Measurements from ENCODE around the gene ARMH4. TPM values are rescaled to one million over a fixed set of nuclear protein-coding genes. Genes with fewer than 3 reads are reported as not detected.

Gene ARMH4
- polyA plus RNA-seq, 1 donor (not counting 4 experiments of a cell fraction or from before 2014, with no cell fraction given) = 0.56 TPM

DNA sequence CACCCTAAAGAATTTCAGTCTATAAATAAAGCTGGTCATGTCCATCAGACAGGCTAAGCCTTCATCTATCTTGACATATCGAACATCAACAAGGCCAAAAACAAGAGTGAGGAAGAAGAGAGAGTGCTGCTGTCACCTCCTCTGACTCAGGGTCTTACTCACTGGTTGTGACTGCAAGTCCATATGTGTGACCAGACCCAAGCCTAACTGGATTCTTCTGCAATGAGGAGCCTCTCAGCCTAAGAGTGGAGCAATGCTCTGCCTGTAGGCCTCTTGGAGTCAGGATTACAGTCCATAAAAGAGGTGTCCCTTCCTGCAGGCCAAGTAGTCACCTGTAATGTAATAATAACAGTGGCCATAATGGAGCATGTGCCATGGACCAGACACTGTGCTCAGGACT is 165.0 kb downstream of the ARMH4 start:
- DNase-seq (ENCODE audit: low read depth, low spot score) (no peak), FAIRE-seq (no peak)
- no peak overlapping the region for H3K4me3 ChIP-seq (ENCODE audit: control insufficient read depth in 2 of 3, extremely low read depth in 1 of 3, insufficient read depth in 2 of 3, low read depth in 1 of 3, low read length in 3 of 3)
- no peaks in the 10 kb centered on the region for H3K4me1 ChIP-seq (ENCODE audit: control insufficient read depth, extremely low read depth, insufficient read depth, low read length)
- H3K36me3 ChIP-seq (ENCODE audit: control insufficient read depth in 2 of 2, extremely low read depth in 1 of 2, insufficient read depth in 2 of 2, low read length in 2 of 2) = no peaks in the 10 kb centered on the region
- no peak overlapping the region for H3K9ac ChIP-seq (ENCODE audit: control insufficient read depth, extremely low read depth, insufficient read depth, low read length)
- no peaks in the 10 kb centered on the region for H4K20me1 ChIP-seq (ENCODE audit: control insufficient read depth, extremely low read depth, insufficient read depth, low read length)
- H2AFZ ChIP-seq (ENCODE audit: control insufficient read depth, low read length) = no peak overlapping the region
- TF ChIP-seq EZH2 (IDR thresholded peaks at IDR 0.05; ENCODE audit: low read length) = no peak
- no peak for TF ChIP-seq CTCF (optimal IDR thresholded peaks at IDR 0.05 in 1 of 3, IDR thresholded peaks at IDR 0.05 in 1 of 3, conservative IDR thresholded peaks at IDR 0.05 in 1 of 3; ENCODE audit: extremely low read depth in 1 of 3, insufficient read depth in 2 of 3, low read length in 3 of 3)
- no peaks in the 10 kb centered on the region for H3K79me2 ChIP-seq (ENCODE audit: control insufficient read depth, insufficient read depth, low read length)
- H3K4me2 ChIP-seq (ENCODE audit: control insufficient read depth, extremely low read depth, insufficient read depth, low read depth, low read length) = no peak overlapping the region
- no peaks in the 10 kb centered on the region for H3K9me1 ChIP-seq (ENCODE audit: control insufficient read depth, extremely low read depth, insufficient read depth, low read length)
- no peaks in the 10 kb centered on the region for H3K9me3 ChIP-seq (ENCODE audit: control insufficient read depth, low read depth, low read length)
- no peaks in the 10 kb centered on the region for H3K27me3 ChIP-seq (ENCODE audit: control insufficient read depth, extremely low read depth, insufficient read depth, low read length)
- H3K27ac ChIP-seq (ENCODE audit: control insufficient read depth, insufficient read depth, low read length) = no peak overlapping the region
- dilution Hi-C loops (cut with MboI; ENCODE audit: extremely low pct_ligation_motif_present, low sequenced_read_pairs) = no loop called here

GRCh38 chr14:57982804-57983634 is 169.0 kb downstream of the ARMH4 start:
- Histone ChIP-seq H2AFZ (ENCODE audit: control insufficient read depth, low read length) (no peak overlapping the region), H3K27me3 (ENCODE audit: control insufficient read depth, extremely low read depth, insufficient read depth, low read length) (no peaks in the 10 kb centered on the region), H3K9me3 (ENCODE audit: control insufficient read depth, low read depth, low read length) (no peaks in the 10 kb centered on the region), H3K79me2 (ENCODE audit: control insufficient read depth, insufficient read depth, low read length) (no peaks in the 10 kb centered on the region), H4K20me1 (ENCODE audit: control insufficient read depth, extremely low read depth, insufficient read depth, low read length) (no peaks in the 10 kb centered on the region), H3K4me1 (ENCODE audit: control insufficient read depth, extremely low read depth, insufficient read depth, low read length) (no peaks in the 10 kb centered on the region), H3K27ac (ENCODE audit: control insufficient read depth, insufficient read depth, low read length) (no peak overlapping the region), H3K4me2 (ENCODE audit: control insufficient read depth, extremely low read depth, insufficient read depth, low read depth, low read length) (no peak overlapping the region), H3K4me3 (ENCODE audit: control insufficient read depth in 2 of 3, extremely low read depth in 1 of 3, insufficient read depth in 2 of 3, low read depth in 1 of 3, low read length in 3 of 3) (no peak overlapping the region), H3K36me3 (ENCODE audit: control insufficient read depth in 2 of 2, extremely low read depth in 1 of 2, insufficient read depth in 2 of 2, low read length in 2 of 2) (no peaks in the 10 kb centered on the region), H3K9ac (ENCODE audit: control insufficient read depth, extremely low read depth, insufficient read depth, low read length) (no peak overlapping the region), H3K9me1 (ENCODE audit: control insufficient read depth, extremely low read depth, insufficient read depth, low read length) (no peaks in the 10 kb centered on the region)
- dilution Hi-C loops (cut with MboI; ENCODE audit: extremely low pct_ligation_motif_present, low sequenced_read_pairs) = no loop called here
- no peak for DNase-seq (ENCODE audit: low read depth, low spot score)
- FAIRE-seq = no peak
- TF ChIP-seq EZH2 (IDR thresholded peaks at IDR 0.05; ENCODE audit: low read length) (no peak), CTCF (optimal IDR thresholded peaks at IDR 0.05 in 1 of 3, IDR thresholded peaks at IDR 0.05 in 1 of 3, conservative IDR thresholded peaks at IDR 0.05 in 1 of 3; ENCODE audit: extremely low read depth in 1 of 3, insufficient read depth in 2 of 3, low read length in 3 of 3) (no peak)

Measured in keratinocyte (primary cell).